GM15510 (cell line): ENCODE measurements around the gene MAPK10.

Experiments
- POLR2A ChIP-seq: IDR thresholded peaks from 3 replicates; pipeline ENCODE4 v1.6.1; 2011; ENCODE audit warnings: borderline replicate concordance; ENCODE audit not compliant: insufficient read length; ENCODE audit errors: extremely low read depth

MAPK10 gene

GRCh38 chr4:85970535-85970934, 389.3 kb downstream of the MAPK10 start:
- TF ChIP-seq POLR2A: no peak

- TF ChIP-seq POLR2A: no peak
Measured at GRCh38 chr4:85968945-85969819, 390.7 kb downstream of the MAPK10 start.

GRCh38 chr4:85967872-85968271, 392.0 kb downstream of the MAPK10 start:
- TF ChIP-seq POLR2A: no peak

GRCh38 chr4:85966373-85966772, 393.5 kb downstream of the MAPK10 start:
- TF ChIP-seq POLR2A: no peak

GRCh38 chr4:85965529-85965928, 394.3 kb downstream of the MAPK10 start:
- no peak for TF ChIP-seq POLR2A

GRCh38 chr4:85964298-85964697, 395.6 kb downstream of the MAPK10 start:
- no peak for TF ChIP-seq POLR2A

- no peak for TF ChIP-seq POLR2A
Measured at GRCh38 chr4:85963231-85963630, 396.6 kb downstream of the MAPK10 start.

GRCh38 chr4:85961887-85962286, 398.0 kb downstream of the MAPK10 start:
- TF ChIP-seq POLR2A: no peak

GRCh38 chr4:85956293-85956945, 403.4 kb downstream of the MAPK10 start:
- TF ChIP-seq POLR2A: no peak

GRCh38 chr4:85955620-85956292, 404.1 kb downstream of the MAPK10 start:
- no peak for TF ChIP-seq POLR2A

- TF ChIP-seq POLR2A: no peak
Measured at GRCh38 chr4:85953651-85954018, 406.2 kb downstream of the MAPK10 start.

GRCh38 chr4:85952972-85953650, 406.7 kb downstream of the MAPK10 start:
- no peak for TF ChIP-seq POLR2A

GRCh38 chr4:85952528-85952927, 407.3 kb downstream of the MAPK10 start:
- TF ChIP-seq POLR2A: no peak

GRCh38 chr4:85951099-85951498, 408.8 kb downstream of the MAPK10 start:
- TF ChIP-seq POLR2A: no peak

- no peak for TF ChIP-seq POLR2A
Measured at GRCh38 chr4:85946821-85947220, 413.0 kb downstream of the MAPK10 start.
